Neural cell (in vitro differentiated cells): ENCODE results near the gene ACTA2. TPM values are rescaled to one million over a fixed set of nuclear protein-coding genes. Genes with fewer than 3 reads are reported as not detected.

Source experiments
- H2AFZ ChIP-seq: fragments of 200-600, 300-800 bp; sonication (generic), shearing (Covaris generic); 2 replicates; pipeline ENCODE4 v1.6.0; 2014; ENCODE audit warnings: low read depth, mild to moderate bottlenecking, antibody characterized with exemption, low read length, moderate library complexity
- H3F3A ChIP-seq: fragments of 200-600 bp; shearing (Covaris generic); 2 replicates; pipeline ENCODE4 v1.6.1; 2016; ENCODE audit warnings: mild to moderate bottlenecking, moderate library complexity, mixed read lengths, antibody characterized with exemption, low read length; ENCODE audit not compliant: insufficient read depth, poor library complexity, severe bottlenecking
- H3K27ac ChIP-seq: fragments of 200-600, 300-800 bp; sonication (generic), shearing (Covaris generic); 2 replicates; pipeline ENCODE4 v1.5.1; 2014; ENCODE audit warnings: mild to moderate bottlenecking, low read length, moderate library complexity
- H3K27me3 ChIP-seq: fragments of 300-800, 200-600 bp; sonication (generic), shearing (Covaris generic); 2 replicates; pipeline ENCODE4 v1.6.0; 2014; ENCODE audit warnings: mild to moderate bottlenecking, low read depth, low read length, moderate library complexity; ENCODE audit not compliant: insufficient read depth
- H3K36me3 ChIP-seq: fragments of 300-800, 200-600 bp; sonication (generic), shearing (Covaris generic); 2 replicates; pipeline ENCODE4 v1.5.1; 2014; ENCODE audit warnings: mild to moderate bottlenecking, antibody characterized with exemption, low read length, moderate library complexity; ENCODE audit not compliant: insufficient read depth
- H3K4me2 ChIP-seq: fragments of 300-800, 200-600 bp; sonication (generic), shearing (Covaris generic); 2 replicates; pipeline ENCODE4 v1.6.0; 2014; ENCODE audit warnings: mild to moderate bottlenecking, low read length
- H3K4me3 ChIP-seq: fragments of 300-800, 200-600 bp; sonication (generic), shearing (Covaris generic); 2 replicates; pipeline ENCODE4 v1.5.1; 2014; ENCODE audit warnings: mild to moderate bottlenecking, low read length, moderate library complexity
- H3K79me2 ChIP-seq: fragments of 200-600 bp; shearing (Covaris generic); replicated peaks from 2 replicates; pipeline ENCODE4 v1.6.0; 2014; ENCODE audit warnings: mild to moderate bottlenecking, low read length, moderate library complexity; ENCODE audit not compliant: insufficient read depth
- H3K9ac ChIP-seq: fragments of 300-800, 200-600 bp; sonication (generic), shearing (Covaris generic); 2 replicates; pipeline ENCODE4 v1.6.1; 2016; ENCODE audit warnings: mild to moderate bottlenecking, low read length, mixed read lengths
- H3K9me2 ChIP-seq: fragments of 200-600 bp; shearing (Covaris generic); 2 replicates; pipeline ENCODE4 v1.6.1; 2016; ENCODE audit warnings: mild to moderate bottlenecking, low read length, mixed read lengths; ENCODE audit not compliant: insufficient read depth
- H3K9me3 ChIP-seq: fragments of 200-600, 300-800 bp; sonication (generic), shearing (Covaris generic); 2 replicates; pipeline ENCODE4 v1.6.1; 2016; ENCODE audit warnings: mild to moderate bottlenecking, mixed run types, low read length, moderate library complexity, mixed read lengths
- H4K20me1 ChIP-seq: fragments of 200-600 bp; shearing (Covaris generic); 2 replicates; pipeline ENCODE4 v1.6.1; 2016; ENCODE audit warnings: mild to moderate bottlenecking, mixed run types; ENCODE audit not compliant: insufficient read depth
- EP300 ChIP-seq: fragments of 450-650 bp; conservative IDR thresholded peaks from 2 replicates; pipeline ENCODE4 v1.6.1; 2014; ENCODE audit warnings: antibody characterized with exemption, mild to moderate bottlenecking, moderate library complexity; ENCODE audit not compliant: poor library complexity, severe bottlenecking
- EZH2 ChIP-seq: fragments of 200-600, 300-800 bp; shearing (Covaris generic), sonication (generic); IDR thresholded peaks from 2 replicates; pipeline ENCODE4 v1.6.1; 2014; ENCODE audit warnings: antibody characterized with exemption, low read length, borderline replicate concordance, mild to moderate bottlenecking; ENCODE audit not compliant: insufficient read depth, poor library complexity, severe bottlenecking
- MXI1 ChIP-seq: fragments of 450-650 bp; conservative IDR thresholded peaks from 2 replicates; pipeline ENCODE4 v1.6.1; 2014; ENCODE audit warnings: antibody characterized with exemption, mild to moderate bottlenecking; ENCODE audit not compliant: poor library complexity, severe bottlenecking
- POLR2AphosphoS5 ChIP-seq: IDR thresholded peaks from 2 replicates; pipeline ENCODE4 v1.6.1; 2012
- RAD21 ChIP-seq: fragments of 450-650 bp; conservative IDR thresholded peaks from 2 replicates; pipeline ENCODE4 v1.6.1; 2014; ENCODE audit warnings: antibody characterized with exemption, mild to moderate bottlenecking, moderate library complexity
- SMC3 ChIP-seq: fragments of 450-650 bp; conservative IDR thresholded peaks from 2 replicates; pipeline ENCODE4 v1.6.1; 2014; ENCODE audit warnings: antibody characterized with exemption, mild to moderate bottlenecking, moderate library complexity; ENCODE audit not compliant: poor library complexity
- TAF1 ChIP-seq: IDR thresholded peaks from 2 replicates; pipeline ENCODE4 v1.6.1; 2012; ENCODE audit warnings: low read depth
- polyA plus RNA-seq: library from polyadenylated mRNA; depleted of rRNA; stranded (reverse); fragments of >200 nt; gene quantifications from 2 replicates; pipeline ENCODE4 v1.2.3, GENCODE V29; 2014
- TF ChIP-seq, protein P1 (sequence below): IDR thresholded peaks from 2 replicates; pipeline ENCODE4 v1.6.1; 2012; ENCODE audit warnings: borderline replicate concordance
- TF ChIP-seq, protein P2 (sequence below): fragments of 450-650 bp; IDR thresholded peaks from 2 replicates; pipeline ENCODE4 v1.5.1; 2014; ENCODE audit warnings: antibody characterized with exemption, mild to moderate bottlenecking, moderate library complexity; ENCODE audit not compliant: poor library complexity, severe bottlenecking

Gene ACTA2
- polyA plus RNA-seq, 1 donor from 2014 or later = 0.53 TPM

DNA sequence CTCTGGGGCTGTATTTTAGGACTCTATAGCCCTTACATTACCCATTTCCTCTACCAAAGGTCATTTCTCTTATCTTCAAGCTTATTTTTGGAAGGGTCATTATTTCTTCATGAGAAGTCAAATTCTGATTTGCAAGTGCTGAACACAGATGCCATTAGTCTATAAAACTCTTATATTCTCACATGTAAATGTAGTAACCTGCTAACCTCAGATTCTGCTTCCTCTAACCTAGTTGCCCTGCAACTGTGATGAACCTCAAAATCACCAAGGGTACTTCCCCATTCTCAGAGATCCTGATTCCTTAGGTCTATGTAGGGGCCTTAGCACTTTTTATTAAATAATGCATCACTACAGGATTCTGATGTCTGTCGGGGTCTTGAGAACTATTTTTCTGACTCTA, 44.4 kb upstream of the ACTA2 start:
- Histone ChIP-seq H3K27ac (no peak overlapping the region), H3K9me2 (no peaks in the 10 kb centered on the region), H3K79me2 (no peaks in the 10 kb centered on the region), H3K9me3 (no peaks in the 10 kb centered on the region), H2AFZ (no peak overlapping the region), H3K4me3 (no peak overlapping the region), H3K4me2 (no peak overlapping the region), H3F3A (no peaks in the 10 kb centered on the region), H3K9ac (no peak overlapping the region), H3K27me3 (peaks cover 4% of the 10 kb centered on the region), H4K20me1 (no peaks in the 10 kb centered on the region), H3K36me3 (no peaks in the 10 kb centered on the region)
- TF ChIP-seq EP300 (no peak), SMC3 (no peak), RAD21 (no peak), POLR2AphosphoS5 (no peak), TAF1 (no peak), MXI1 (no peak), EZH2 (no peak)
- TF ChIP-seq, protein P1, sequence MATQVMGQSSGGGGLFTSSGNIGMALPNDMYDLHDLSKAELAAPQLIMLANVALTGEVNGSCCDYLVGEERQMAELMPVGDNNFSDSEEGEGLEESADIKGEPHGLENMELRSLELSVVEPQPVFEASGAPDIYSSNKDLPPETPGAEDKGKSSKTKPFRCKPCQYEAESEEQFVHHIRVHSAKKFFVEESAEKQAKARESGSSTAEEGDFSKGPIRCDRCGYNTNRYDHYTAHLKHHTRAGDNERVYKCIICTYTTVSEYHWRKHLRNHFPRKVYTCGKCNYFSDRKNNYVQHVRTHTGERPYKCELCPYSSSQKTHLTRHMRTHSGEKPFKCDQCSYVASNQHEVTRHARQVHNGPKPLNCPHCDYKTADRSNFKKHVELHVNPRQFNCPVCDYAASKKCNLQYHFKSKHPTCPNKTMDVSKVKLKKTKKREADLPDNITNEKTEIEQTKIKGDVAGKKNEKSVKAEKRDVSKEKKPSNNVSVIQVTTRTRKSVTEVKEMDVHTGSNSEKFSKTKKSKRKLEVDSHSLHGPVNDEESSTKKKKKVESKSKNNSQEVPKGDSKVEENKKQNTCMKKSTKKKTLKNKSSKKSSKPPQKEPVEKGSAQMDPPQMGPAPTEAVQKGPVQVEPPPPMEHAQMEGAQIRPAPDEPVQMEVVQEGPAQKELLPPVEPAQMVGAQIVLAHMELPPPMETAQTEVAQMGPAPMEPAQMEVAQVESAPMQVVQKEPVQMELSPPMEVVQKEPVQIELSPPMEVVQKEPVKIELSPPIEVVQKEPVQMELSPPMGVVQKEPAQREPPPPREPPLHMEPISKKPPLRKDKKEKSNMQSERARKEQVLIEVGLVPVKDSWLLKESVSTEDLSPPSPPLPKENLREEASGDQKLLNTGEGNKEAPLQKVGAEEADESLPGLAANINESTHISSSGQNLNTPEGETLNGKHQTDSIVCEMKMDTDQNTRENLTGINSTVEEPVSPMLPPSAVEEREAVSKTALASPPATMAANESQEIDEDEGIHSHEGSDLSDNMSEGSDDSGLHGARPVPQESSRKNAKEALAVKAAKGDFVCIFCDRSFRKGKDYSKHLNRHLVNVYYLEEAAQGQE = no peak
- TF ChIP-seq, protein P2, sequence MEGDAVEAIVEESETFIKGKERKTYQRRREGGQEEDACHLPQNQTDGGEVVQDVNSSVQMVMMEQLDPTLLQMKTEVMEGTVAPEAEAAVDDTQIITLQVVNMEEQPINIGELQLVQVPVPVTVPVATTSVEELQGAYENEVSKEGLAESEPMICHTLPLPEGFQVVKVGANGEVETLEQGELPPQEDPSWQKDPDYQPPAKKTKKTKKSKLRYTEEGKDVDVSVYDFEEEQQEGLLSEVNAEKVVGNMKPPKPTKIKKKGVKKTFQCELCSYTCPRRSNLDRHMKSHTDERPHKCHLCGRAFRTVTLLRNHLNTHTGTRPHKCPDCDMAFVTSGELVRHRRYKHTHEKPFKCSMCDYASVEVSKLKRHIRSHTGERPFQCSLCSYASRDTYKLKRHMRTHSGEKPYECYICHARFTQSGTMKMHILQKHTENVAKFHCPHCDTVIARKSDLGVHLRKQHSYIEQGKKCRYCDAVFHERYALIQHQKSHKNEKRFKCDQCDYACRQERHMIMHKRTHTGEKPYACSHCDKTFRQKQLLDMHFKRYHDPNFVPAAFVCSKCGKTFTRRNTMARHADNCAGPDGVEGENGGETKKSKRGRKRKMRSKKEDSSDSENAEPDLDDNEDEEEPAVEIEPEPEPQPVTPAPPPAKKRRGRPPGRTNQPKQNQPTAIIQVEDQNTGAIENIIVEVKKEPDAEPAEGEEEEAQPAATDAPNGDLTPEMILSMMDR = no peak

DNA sequence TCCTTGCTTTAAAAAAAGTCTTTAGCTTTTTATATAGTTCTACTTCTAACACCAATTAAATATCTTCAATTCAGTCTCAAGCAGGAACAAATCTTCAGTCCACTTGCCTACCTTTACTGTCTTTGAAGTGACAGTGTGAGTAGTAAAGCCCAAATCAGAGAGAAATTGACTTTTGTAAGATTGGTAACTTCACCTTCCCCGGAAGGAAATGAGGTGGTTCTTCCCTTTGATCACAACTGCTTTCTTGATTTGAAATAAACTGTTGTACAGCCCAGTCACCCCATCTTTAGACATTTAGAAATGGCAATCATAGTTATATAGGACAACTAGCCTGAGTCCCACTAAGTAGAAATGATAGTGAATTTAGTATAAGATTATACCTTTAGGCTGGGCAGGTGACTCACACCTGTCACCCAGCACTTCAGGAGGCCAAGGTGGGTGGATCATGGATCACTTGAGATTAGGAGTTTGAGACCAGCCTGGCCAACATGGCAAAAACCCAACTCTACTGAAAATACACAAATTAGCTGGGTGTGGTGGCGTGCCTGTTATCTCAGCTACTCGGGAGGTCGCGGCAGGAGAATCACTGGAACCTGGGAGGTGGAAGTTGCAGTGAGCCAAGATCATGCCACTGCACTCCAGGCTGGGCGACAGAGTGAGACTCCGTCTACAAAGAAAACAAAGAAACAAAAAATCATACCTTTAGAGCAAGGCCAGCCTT, 42.7 kb upstream of the ACTA2 start:
- H3K4me2 ChIP-seq = no peak overlapping the region
- H3K36me3 ChIP-seq = no peaks in the 10 kb centered on the region
- no peaks in the 10 kb centered on the region for H3K9me3 ChIP-seq
- H3K79me2 ChIP-seq = no peaks in the 10 kb centered on the region
- no peak overlapping the region for H3K4me3 ChIP-seq
- no peak overlapping the region for H2AFZ ChIP-seq
- H3K9ac ChIP-seq = no peak overlapping the region
- H3K9me2 ChIP-seq = no peaks in the 10 kb centered on the region
- H3F3A ChIP-seq = no peaks in the 10 kb centered on the region
- H3K27me3 ChIP-seq = peaks cover 20% of the 10 kb centered on the region
- H4K20me1 ChIP-seq = no peaks in the 10 kb centered on the region
- H3K27ac ChIP-seq = no peak overlapping the region
- no peak for TF ChIP-seq SMC3
- no peak for TF ChIP-seq RAD21
- TF ChIP-seq, protein P1 = no peak
- no peak for TF ChIP-seq MXI1
- no peak for TF ChIP-seq EP300
